NCI-H1436 treated with DMSO at 0.1 percent for 48 hours (cell line): ENCODE results near the gene KIAA0825.

ENCODE experiments used
- DNase-seq: peaks from one replicate; lab custom pipeline; 2025; lab: John Stamatoyannopoulos, UW

KIAA0825 gene, protein sequence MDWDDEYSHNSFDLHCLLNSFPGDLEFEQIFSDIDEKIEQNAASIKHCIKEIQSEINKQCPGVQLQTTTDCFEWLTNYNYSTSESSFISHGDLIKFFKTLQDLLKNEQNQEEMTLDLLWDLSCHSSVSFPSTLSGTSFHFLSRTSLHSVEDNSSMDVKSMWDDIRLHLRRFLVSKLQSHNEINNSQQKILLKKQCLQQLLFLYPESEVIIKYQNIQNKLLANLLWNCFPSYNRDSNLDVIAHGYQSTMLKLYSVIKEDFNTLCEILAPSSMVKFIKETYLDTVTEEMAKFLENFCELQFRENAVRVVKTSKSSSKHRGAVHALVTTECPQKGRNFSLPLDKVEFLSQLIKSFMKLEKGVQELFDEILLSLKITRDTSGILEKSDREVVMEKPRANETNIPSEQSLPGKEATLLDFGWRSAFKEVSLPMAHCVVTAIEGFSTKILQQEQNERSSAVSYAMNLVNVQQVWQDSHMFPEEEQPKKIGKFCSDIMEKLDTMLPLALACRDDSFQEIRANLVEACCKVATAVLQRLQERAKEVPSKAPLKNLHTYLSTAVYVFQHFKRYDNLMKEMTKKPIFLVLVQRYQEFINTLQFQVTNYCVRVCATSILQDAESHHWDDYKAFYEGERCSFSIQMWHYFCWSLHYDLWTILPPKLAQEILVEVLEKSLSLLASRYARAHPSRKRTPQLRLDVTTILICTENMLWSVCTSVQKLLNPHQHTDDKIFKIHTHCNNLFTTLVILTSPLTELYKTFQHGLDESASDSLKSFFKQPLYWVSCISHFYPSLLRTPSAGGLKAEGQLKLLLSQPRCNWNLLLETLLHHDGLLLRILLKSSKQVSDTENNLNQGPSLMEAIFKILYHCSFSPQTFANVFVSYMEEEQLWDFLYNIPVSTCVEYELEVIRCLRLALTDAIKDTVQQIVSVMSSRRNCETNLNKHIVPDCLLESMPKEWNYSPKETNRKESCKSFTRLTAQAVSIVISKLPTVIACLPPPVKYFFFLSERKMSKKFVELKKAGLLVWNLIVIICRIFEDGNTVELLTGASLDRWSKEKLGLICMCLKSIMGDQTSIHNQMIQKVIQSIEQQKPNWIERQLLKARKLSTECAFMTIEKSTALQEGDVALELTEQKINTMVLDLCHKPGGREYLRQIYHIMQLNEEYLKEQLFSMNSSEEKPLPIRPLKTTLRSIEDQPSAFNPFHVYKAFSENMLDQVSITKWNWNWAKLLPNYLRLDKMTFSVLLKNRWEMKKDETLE (N-terminal part only)

DNA sequence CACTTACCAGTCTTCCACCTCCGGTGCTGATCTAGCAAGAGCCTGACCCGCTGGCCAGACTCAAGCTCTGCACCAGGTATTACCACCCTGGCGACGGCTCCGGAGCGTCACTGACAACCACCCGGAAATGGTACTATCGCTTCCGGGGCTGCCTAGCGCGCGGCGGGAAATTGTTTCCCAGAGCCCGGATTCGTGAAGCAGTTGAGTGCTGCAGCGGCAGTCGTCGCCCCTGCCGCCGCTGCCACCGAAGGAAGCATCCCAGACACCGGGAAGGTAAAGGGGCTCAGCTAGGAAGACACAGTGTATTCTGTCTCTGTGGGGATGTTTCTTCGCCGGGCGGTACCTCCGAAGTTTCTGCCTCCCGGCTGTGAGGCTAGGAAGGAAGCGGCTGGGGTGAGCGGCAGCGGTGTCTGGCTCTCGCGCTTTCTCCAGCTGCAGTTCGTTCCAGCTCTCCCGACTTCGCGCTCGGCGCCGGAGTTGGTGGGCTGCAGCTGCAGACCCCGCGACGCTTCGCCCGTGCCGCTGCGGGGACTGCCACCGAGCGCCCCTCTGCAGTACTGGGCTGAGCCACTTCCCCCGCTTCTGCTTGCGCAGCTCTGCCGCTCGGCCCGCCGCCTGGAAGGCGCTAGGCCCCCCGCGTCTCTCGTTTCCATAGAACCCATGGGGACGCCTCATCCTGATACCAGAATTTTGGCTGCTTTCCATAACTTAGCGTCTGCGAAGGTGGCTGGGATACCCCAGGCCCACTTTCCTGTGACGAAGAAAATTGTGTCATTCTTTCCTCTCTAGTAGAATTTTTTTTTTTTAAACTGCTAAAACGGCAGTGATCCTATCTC, at the start of gene KIAA0825, which contains the start of gene SLF1:
TSS of gene KIAA0825 (minus strand) at position 112 of the 836 bp plus-strand sequence. CDS start 81,478 bp downstream, outside the sequence.
TSS of gene SLF1 (plus strand) at position 177 of the 836 bp plus-strand sequence. CDS start 10,142 bp downstream, outside the sequence.
- peak; percentile 9 for DNase-seq

DNA sequence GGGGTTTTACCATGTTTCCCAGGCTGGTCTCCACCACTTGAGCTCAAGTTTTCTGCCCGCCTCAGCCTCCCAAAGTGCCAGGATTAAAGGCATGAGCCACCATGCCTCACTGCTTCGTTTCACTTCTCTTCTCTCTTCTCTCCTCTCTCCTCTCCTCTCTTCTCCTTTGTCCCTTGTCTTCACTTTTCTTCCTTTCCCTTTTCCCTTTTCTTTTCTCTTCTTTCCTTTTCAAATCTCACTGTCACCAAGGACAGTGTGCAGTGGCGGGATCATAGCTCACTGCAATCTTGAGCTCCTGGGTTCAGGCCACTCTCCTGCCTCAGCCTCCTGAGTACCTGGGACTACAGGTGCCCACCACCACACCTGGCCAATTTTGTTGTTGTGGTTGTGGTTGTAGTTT, 49.5 kb upstream of the KIAA0825 start:
- DNase-seq = no peak

DNA sequence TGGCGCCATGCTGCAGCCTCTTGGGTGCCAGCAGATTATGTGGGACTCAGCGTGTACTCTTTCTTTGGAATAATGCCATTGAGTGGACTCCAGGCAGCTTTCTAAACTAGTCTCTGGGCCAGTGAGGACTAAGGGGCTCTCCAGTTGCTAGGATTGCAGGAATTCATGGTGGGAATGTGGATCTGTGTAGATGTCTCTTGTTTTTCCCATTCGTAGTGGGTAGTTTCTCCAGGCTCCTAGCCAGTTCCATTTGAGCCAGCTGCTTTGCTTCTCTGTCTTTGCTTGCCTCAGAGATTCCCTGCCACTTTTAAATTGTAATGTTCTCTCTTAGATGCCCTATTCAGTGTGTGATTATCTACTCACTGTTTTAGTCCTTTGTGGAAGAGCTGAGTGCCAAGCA, 42.7 kb upstream of the KIAA0825 start:
- DNase-seq = no peak

DNA sequence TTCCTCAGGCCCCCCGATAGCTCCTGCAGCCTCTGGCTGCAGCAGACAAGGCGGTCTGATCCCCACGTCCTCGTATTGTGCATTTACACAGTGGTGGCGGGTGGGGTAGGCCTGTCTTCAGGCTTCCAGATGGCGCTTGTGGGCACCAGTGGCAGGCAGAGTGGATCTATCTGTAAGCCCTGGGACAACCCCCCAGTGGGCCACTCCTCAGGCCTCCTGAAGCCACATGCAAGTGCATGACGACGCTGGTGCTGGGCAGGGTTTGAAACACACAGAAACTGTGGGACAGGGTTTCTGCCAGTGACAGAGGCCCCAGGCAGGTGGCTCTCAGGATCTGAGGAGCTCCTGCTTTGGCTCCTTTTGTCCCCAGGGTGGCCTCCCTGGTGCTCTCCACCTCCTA, 42.1 kb upstream of the KIAA0825 start:
- DNase-seq = no peak

DNA sequence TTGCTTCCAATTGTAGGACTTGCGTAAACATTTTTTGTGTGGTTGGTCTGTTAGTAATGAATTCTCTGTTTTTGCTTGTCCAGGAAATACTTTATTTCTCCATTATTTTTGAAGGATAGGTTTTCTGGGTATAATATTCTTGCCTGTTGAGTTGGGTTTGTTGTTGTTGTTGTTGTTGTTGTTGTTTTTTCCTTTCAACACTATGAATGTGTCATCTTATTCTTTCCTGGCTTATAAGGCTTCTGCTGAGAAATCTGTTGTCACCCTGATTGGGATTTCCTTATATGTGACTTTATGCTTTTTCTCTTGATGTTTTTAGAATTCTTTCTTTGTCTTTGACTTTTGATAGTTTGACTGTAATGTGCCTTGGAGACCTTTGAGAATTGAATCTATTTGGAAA, 39.9 kb upstream of the KIAA0825 start:
- no peak for DNase-seq

DNA sequence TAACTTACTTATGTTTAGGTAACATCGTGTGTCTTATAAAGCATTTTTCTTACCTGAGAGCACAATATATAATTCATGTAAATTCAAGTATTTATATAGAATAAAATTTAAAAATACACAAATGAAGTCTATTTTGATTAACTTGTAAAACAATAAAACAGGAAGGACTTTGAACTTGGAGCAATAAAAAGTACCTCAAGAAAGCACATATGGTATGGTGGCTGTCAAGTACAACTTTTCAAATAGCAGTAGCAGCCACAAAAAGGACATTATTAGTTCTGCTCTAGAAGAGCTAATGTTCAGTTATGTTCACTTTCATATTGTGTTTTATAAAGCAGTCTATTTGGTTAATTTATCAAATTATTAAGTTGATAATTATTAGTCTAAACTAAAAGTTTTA, 31.5 kb upstream of the KIAA0825 start:
- no peak for DNase-seq

DNA sequence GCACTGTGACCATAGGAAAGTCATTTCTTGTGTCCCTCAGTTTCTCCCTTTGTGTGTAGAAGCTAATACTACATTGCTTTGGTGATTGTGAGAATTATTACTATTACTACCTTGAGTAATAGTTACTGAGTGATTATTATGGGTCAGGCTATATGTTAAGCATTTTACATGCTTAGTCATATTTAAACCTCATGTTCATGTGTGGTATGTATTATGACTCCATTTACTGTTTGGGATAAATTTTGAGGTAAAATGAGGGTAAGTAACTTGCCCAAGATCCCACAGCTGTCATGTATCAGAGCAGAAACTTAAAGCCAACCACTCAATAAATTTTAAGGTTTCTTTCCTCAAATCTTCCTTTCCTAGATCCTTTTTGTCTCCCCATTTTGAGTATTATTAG, 28.4 kb upstream of the KIAA0825 start:
- no peak for DNase-seq

DNA sequence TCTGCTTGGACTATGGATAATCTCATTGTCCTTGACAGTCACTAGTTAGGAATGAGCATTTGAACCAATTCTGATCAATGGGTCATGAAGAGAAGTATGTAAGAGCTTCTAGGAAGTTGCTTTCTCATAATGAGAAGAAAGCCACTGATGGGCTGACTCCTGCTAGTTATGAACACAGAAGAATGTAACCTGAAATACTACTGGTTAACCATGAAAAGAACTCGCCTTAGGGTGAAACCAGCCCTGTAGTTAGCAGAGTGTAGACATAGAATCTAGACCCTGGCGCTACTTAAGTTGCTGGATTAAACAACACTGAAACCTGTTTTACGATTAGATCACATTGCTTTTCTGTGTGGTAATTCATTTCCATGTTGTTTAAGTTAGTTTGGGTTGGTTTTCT, 26.6 kb upstream of the KIAA0825 start:
- no peak for DNase-seq

DNA sequence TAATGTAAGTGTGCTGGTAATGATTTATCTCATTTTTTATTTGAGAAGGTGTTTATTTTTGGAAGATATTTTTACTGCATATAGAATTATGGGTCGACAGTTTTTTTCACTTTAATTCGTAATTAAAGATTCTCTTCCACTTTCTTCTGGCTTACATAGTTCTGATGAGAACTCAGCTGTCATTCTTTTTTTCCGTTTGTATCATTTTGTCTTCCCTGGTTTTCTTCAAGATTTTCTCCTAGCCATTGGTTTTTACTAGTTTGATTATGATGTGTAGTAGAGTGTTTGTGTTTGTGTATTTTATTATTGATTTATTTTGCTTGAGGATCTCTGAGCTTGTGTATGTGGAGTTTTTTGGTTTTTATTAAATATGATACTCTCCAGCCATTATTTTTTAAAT, 21.8 kb upstream of the KIAA0825 start:
- no peak for DNase-seq

DNA sequence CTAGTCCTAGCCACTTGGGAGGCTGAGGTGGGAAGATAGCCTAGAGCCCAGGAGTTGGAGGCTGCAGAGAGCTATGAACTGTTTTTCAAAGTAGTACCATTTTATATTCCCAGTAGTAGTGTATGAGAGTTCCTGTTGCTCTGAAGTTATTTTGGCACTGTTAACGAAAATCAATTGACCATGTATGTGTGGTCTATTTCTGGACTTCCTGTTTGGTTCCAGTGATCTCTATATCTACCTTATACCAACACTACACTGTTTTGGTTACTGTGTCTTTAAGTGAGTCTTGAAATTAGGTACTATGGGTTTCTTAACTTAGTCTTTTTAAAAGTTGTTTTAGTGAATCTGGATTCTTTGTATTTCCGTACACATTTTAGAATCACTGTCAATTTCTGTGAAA, 13.6 kb upstream of the KIAA0825 start:
- DNase-seq = no peak

DNA sequence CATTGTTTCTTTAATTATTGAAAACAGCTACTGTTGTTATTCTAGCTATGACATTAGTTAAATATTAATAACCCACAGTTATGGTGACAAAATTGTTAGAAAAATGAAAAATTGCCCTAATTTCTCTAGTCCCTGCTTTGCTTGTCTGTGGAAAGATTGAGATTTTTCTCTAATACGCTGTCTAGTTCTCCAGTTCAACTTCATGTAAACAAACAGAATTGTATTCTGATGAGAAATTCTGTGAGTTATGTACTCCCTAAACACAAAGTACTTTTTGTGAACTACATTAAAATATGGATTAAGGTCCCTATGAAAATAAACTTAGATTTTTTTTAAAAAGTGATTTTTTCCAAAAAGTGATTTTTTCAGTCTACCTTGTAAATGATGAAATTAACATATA, 8.8 kb upstream of the KIAA0825 start:
- no peak for DNase-seq

DNA sequence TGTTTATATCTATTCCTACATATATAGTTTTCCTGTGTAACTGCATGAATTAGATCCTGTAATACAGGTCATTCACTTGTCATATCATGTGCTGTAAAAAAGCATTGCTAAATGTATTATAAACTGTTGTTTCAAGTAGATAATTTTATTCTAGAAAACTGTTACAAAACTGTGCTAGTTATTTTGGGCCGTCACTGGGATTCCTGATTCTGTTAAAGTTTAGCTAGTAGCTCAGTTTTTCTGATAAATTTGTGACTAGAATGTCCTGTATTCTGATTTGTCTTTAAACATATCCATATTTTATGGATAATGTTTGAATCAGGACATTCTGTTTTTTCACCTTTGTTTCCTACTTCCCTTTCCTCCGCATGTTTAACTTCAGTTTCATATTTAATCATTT, 5.5 kb upstream of the KIAA0825 start:
- DNase-seq = no peak

DNA sequence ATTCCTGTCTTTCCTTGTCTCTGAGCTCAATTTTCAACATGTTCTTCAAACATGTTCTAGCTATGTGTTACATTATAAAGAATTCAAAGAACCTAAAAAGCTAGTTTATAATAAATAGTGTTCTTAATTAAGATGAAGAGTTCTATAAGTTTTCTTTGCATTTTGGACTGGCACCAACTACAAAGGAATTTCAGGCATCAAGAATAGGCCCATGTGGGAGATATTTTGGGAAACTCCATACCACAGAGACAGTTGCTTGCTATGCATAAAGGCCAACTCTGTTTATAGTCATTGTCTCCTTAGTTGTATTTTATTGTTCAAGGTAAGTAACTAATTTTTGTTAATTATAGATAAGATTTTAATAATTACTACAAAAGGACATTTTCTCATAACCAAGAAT, 4.6 kb upstream of the KIAA0825 start:
- no peak for DNase-seq

DNA sequence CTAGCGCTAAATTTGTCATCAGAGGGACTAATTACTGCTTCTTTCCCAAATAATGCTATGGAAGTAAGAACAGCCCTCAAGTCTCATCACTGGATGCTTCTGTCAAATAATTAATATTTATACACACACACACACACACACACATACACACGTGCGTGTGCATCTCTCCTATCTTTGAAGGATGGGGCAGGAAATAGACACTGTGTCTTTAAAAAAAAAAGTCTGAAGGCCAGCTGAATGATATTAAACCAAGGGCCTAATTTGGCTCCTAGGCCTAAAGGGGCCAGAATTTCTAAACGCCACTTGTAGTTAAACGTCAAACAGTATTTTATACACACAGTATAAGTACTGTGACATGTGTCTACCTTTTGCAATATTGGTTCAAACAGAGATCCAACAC, 3.4 kb upstream of the KIAA0825 start:
- no peak for DNase-seq

DNA sequence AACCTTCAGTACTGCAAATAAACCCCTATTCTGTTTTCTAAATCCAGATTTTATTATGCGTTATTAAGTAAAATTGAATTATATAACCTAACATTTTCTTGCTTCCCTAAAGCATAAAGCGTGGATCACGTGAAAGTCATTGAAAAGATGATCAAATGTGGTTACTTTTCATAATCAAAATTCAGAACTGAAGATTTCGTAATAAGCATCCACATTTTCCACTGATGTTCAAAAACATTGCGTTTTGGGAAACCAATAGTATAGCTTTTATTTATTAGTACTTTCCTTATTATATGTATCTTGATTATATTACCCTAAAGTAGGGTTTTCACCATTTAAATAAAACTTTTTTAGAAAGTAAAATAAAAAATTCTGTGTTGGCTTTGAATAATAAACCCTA, 1.9 kb upstream of the KIAA0825 start:
- no peak for DNase-seq

DNA sequence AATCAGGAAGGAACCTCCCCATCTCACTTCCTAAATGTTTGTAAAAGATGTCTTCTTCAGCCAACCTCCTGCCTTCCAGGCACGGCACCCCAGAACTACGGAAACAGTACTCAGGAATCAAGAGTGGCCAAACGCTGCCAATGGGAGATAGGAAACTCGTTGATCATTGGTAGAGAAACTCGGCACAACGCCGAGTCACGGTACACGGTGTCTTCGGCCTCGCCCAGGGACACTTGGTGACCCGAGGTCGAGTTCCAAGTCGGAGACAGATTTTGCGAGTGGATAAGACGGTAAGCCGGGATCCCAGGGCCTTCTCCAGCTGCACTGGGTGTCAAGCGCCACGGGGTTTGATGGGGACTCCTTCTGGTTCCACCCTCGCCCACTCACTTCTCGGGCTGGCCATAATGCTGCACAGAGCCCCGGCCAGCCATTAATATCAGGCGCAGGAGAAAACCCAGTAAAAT, 343 bp downstream of the KIAA0825 start:
- no peak for DNase-seq

DNA sequence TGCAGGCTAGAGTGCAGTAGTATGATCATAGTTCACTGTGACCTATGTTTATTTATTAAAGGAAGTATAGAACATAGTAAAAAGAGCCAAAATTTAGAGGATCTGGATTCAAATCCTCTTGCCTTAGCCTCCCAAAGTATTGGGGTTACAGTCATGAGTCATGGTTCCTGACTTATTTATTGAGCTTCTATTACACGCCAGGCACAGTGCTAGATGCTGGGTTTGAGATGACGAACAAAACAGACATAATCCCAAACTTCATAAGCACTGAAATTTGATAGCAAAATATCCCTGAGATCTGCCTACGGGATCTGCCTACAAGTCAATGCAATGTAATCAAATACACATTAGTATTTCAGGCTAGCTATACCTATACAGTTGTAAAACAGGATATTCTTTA, 2.5 kb downstream of the KIAA0825 start:
- no peak for DNase-seq

DNA sequence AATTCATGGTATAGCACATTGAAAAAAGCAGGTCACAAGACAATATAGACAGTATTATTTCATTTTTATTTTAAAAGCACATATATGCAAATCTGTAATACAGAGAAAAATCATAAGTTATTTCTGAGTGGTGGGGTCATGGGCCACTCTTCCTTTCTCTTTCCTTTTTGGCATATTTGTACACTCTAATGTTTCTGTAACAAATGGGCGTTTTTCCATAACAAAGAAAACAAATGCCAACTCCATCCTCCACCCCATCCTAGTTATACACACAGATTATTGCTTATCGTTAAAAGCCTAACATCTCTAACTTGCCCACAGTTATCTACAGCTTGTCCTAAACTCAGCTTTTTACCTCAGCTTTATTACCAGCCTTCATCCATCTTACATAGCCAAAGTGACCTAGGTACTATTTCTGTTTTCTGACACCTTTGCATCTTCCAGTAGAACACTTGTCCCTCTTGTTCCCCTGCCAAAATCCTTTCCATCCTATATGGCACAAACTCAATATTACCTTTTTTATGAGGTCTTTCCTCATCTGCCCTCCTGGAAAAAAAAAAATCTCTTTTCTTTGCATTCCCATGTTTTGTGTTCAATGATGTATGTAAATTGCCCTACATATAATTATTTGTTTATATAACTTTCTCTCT, 4.1 kb downstream of the KIAA0825 start:
- no peak for DNase-seq

DNA sequence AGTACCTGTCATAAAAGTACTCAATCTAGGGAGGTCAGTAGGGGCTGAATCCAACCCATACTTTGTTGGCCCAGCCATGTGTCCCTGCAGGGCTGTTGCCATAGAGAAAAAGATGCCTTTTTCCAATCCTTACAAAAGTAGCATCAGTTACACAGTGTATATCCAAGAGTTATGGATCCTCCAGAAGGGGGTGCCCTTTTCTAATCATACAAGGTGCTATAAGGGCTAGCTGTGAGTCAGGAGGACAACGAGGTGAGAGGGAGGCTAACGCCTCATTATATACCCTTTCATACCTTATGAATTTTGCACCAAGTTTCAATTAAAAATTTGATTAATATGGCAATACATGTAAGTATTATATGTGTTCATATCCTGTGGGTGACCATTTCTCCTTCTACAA, 4.8 kb downstream of the KIAA0825 start:
- DNase-seq = no peak

DNA sequence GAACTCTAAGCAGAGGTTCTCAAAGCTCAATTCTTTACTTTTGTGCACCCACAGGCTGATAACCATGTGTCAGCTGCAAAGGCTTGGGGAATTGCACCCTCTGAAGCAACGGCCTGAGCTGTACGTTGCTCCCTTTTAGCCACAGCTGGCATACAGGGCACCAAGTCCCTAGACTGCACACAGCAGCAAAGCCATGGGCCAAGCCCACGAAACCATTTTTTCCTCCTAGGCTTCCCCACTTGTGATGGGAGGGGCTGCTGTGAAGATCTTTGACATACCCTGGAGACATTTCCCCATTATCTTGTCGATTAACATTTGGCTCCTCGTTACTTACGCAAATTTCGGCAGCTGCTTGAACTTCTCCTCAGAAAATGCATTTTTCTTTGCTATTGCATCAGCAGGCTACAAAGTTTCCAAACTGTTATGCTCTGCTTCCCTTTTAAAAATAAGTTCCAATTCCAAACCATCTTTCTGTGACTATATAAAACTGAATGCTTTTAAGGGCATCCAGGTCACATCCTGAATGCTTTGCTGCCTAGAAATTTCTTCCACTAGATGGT, 23.0 kb downstream of the KIAA0825 start:
- no peak for DNase-seq
